ENCODE measurements around the gene VPREB3. TPM values are rescaled to one million over a fixed set of nuclear protein-coding genes. Genes with fewer than 3 reads are reported as not detected.
"Not testable (repeated sequence)": the region's sequence is repeated elsewhere in the genome, so short reads cannot be mapped to it uniquely, and the experiment has no call there.

The VPREB3 gene
- total RNA-seq, 1 donor from 2014 or later, result not detected

- Mint-ChIP-seq H3K9me3 (no peaks in the 10 kb centered on the region), H3K4me3 (no peak overlapping the region), H3K4me1 (ENCODE audit: low read depth) (no peaks in the 10 kb centered on the region), H3K36me3 (ENCODE audit: low read depth) (no peaks in the 10 kb centered on the region), H3K27me3 (ENCODE audit: insufficient read depth) (peaks cover 6% of the 10 kb centered on the region), H3K27ac (no peak overlapping the region)
- intact Hi-C loops (cut with micrococcal nuclease), result no loop called here
- no peak for DNase-seq (ENCODE audit: low spot score)
Observed at GRCh38 chr22:23737696-23738095, 16.5 kb downstream of the VPREB3 start.

GRCh38 chr22:23728108-23728507 is 26.1 kb downstream of the VPREB3 start:
- H3K36me3 Mint-ChIP-seq (ENCODE audit: low read depth); H3K9me3 Mint-ChIP-seq; DNase-seq (ENCODE audit: low spot score); H3K27ac Mint-ChIP-seq; H3K4me3 Mint-ChIP-seq; H3K4me1 Mint-ChIP-seq (ENCODE audit: low read depth); intact Hi-C loops (cut with micrococcal nuclease); H3K27me3 Mint-ChIP-seq (ENCODE audit: insufficient read depth): not testable (repeated sequence)

GRCh38 chr22:23722724-23723123 is 31.5 kb downstream of the VPREB3 start:
- Mint-ChIP-seq H3K36me3 (ENCODE audit: low read depth) (no peaks in the 10 kb centered on the region), H3K27me3 (ENCODE audit: insufficient read depth) (peaks cover 9% of the 10 kb centered on the region), H3K4me3 (no peak overlapping the region), H3K9me3 (no peaks in the 10 kb centered on the region), H3K4me1 (ENCODE audit: low read depth) (no peaks in the 10 kb centered on the region), H3K27ac (no peak overlapping the region)
- intact Hi-C loops (cut with micrococcal nuclease), result no loop called here
- DNase-seq (ENCODE audit: low spot score), result no peak

- Mint-ChIP-seq H3K4me3 (no peak overlapping the region), H3K27ac (no peak overlapping the region), H3K36me3 (ENCODE audit: low read depth) (no peaks in the 10 kb centered on the region), H3K27me3 (ENCODE audit: insufficient read depth) (peaks cover 9% of the 10 kb centered on the region), H3K4me1 (ENCODE audit: low read depth) (no peaks in the 10 kb centered on the region), H3K9me3 (no peaks in the 10 kb centered on the region)
- intact Hi-C loops (cut with micrococcal nuclease), result no loop called here
- DNase-seq (ENCODE audit: low spot score), result no peak
Observed at GRCh38 chr22:23722160-23722559, 32.1 kb downstream of the VPREB3 start.

GRCh38 chr22:23720855-23721254 is 33.4 kb downstream of the VPREB3 start:
- peaks cover 5% of the 10 kb centered on the region for H3K27me3 Mint-ChIP-seq (ENCODE audit: insufficient read depth)
- no peaks in the 10 kb centered on the region for H3K4me1 Mint-ChIP-seq (ENCODE audit: low read depth)
- no peaks in the 10 kb centered on the region for H3K36me3 Mint-ChIP-seq (ENCODE audit: low read depth)
- intact Hi-C loops (cut with micrococcal nuclease), result no loop called here
- H3K4me3 Mint-ChIP-seq, result no peak overlapping the region
- no peaks in the 10 kb centered on the region for H3K9me3 Mint-ChIP-seq
- no peak overlapping the region for H3K27ac Mint-ChIP-seq
- DNase-seq (ENCODE audit: low spot score), result no peak

GRCh38 chr22:23718371-23719165 is 35.7 kb downstream of the VPREB3 start:
- peak overlapping the region; percentile 47 for H3K4me3 Mint-ChIP-seq
- no peaks in the 10 kb centered on the region for H3K9me3 Mint-ChIP-seq
- intact Hi-C loops (cut with micrococcal nuclease), result no loop called here
- DNase-seq (ENCODE audit: low spot score), result no peak
- peaks cover 8% of the 10 kb centered on the region for H3K4me1 Mint-ChIP-seq (ENCODE audit: low read depth)
- peak overlapping the region; percentile 44 for H3K27ac Mint-ChIP-seq
- peaks cover 13% of the 10 kb centered on the region for H3K36me3 Mint-ChIP-seq (ENCODE audit: low read depth)
- H3K27me3 Mint-ChIP-seq (ENCODE audit: insufficient read depth), result peaks cover 3% of the 10 kb centered on the region

- Mint-ChIP-seq H3K27ac (peak overlapping the region; percentile 79), H3K9me3 (no peaks in the 10 kb centered on the region), H3K27me3 (ENCODE audit: insufficient read depth) (peaks cover 3% of the 10 kb centered on the region), H3K4me1 (ENCODE audit: low read depth) (peaks cover 8% of the 10 kb centered on the region), H3K36me3 (ENCODE audit: low read depth) (peaks cover 20% of the 10 kb centered on the region), H3K4me3 (peak overlapping the region; percentile 79)
- peak; percentile 81 for DNase-seq (ENCODE audit: low spot score)
- intact Hi-C loops (cut with micrococcal nuclease), result loop anchor here (1.0 to 2.0 kb wide), 5 partner anchors 9 to 838 kb away; partner anchors contain the start of genes CHCHD10, GUCD1 and SNRPD3
Observed at GRCh38 chr22:23716811-23717801, 37.1 kb downstream of the VPREB3 start.

- H3K4me3 Mint-ChIP-seq, result peak overlapping the region; percentile 79
- H3K27me3 Mint-ChIP-seq (ENCODE audit: insufficient read depth), result no peaks in the 10 kb centered on the region
- no peak for DNase-seq (ENCODE audit: low spot score)
- peak overlapping the region; percentile 40 for H3K27ac Mint-ChIP-seq
- H3K9me3 Mint-ChIP-seq, result no peaks in the 10 kb centered on the region
- H3K4me1 Mint-ChIP-seq (ENCODE audit: low read depth), result peaks cover 13% of the 10 kb centered on the region
- H3K36me3 Mint-ChIP-seq (ENCODE audit: low read depth), result peaks cover 26% of the 10 kb centered on the region
- intact Hi-C loops (cut with micrococcal nuclease), result loop anchor here (2.0 kb wide), 2 partner anchors 51 to 839 kb away; partner anchors contain the start of genes CHCHD10, GUCD1 and SNRPD3
Observed at GRCh38 chr22:23715806-23716375, 38.3 kb downstream of the VPREB3 start.

GRCh38 chr22:23714596-23715578 is 39.3 kb downstream of the VPREB3 start:
- Mint-ChIP-seq H3K27me3 (ENCODE audit: insufficient read depth) (no peaks in the 10 kb centered on the region), H3K36me3 (ENCODE audit: low read depth) (peaks cover 36% of the 10 kb centered on the region), H3K9me3 (no peaks in the 10 kb centered on the region), H3K4me3 (peak overlapping the region; percentile 79), H3K27ac (peak overlapping the region; percentile 55), H3K4me1 (ENCODE audit: low read depth) (peaks cover 23% of the 10 kb centered on the region)
- intact Hi-C loops (cut with micrococcal nuclease), result no loop called here
- no peak for DNase-seq (ENCODE audit: low spot score)

- Mint-ChIP-seq H3K4me3 (peak overlapping the region; percentile 45), H3K27me3 (ENCODE audit: insufficient read depth) (no peaks in the 10 kb centered on the region), H3K36me3 (ENCODE audit: low read depth) (peaks cover 45% of the 10 kb centered on the region), H3K27ac (peak overlapping the region; percentile 68), H3K9me3 (no peaks in the 10 kb centered on the region), H3K4me1 (ENCODE audit: low read depth) (peaks cover 32% of the 10 kb centered on the region)
- intact Hi-C loops (cut with micrococcal nuclease), result no loop called here
- no peak for DNase-seq (ENCODE audit: low spot score)
Observed at GRCh38 chr22:23713696-23714595, 40.3 kb downstream of the VPREB3 start.

GRCh38 chr22:23712256-23712655 is 42.0 kb downstream of the VPREB3 start:
- H3K27ac Mint-ChIP-seq, result no peak overlapping the region

More at GRCh38 chr22:23712256-23712655, 42.0 kb downstream of the VPREB3 start:
- H3K36me3 Mint-ChIP-seq (ENCODE audit: low read depth), result peaks cover 58% of the 10 kb centered on the region
- intact Hi-C loops (cut with micrococcal nuclease), result no loop called here
- H3K4me3 Mint-ChIP-seq, result no peak overlapping the region
- no peak for DNase-seq (ENCODE audit: low spot score)
- no peaks in the 10 kb centered on the region for H3K9me3 Mint-ChIP-seq
- peaks cover 47% of the 10 kb centered on the region for H3K4me1 Mint-ChIP-seq (ENCODE audit: low read depth)
- no peaks in the 10 kb centered on the region for H3K27me3 Mint-ChIP-seq (ENCODE audit: insufficient read depth)
